ENCODE results near the gene ANK2. TPM values are rescaled to one million over a fixed set of nuclear protein-coding genes. Genes with fewer than 3 reads are reported as not detected.

The ANK2 gene
- total RNA-seq, 1 donor from 2014 or later = 121 TPM

- peaks cover 15% of the 10 kb centered on the region for H3K36me3 Mint-ChIP-seq
- no peak for TF ChIP-seq CTCF (IDR thresholded peaks at IDR 0.05)
- TF ChIP-seq EZH2 (IDR thresholded peaks at IDR 0.05) = no peak
- TF ChIP-seq EZH2phosphoT487 (IDR thresholded peaks at IDR 0.05) = no peak
- Histone ChIP-seq H3K36me3 (peaks cover 4% of the 10 kb centered on the region), H4K20me1 (ENCODE audit: low read depth) (no peaks in the 10 kb centered on the region), H3K9ac (no peak overlapping the region), H3K4me2 (no peak overlapping the region), H3K27me3 (no peaks in the 10 kb centered on the region), H3F3A (ENCODE audit: low read depth) (no peaks in the 10 kb centered on the region), H3K4me1 (no peaks in the 10 kb centered on the region), H2AFZ (replicated peaks) (no peak overlapping the region), H3K4me3 (no peak overlapping the region), H3K27ac (no peak overlapping the region), H3K9me3 (ENCODE audit: low read depth) (no peaks in the 10 kb centered on the region), H3K79me2 (ENCODE audit: low read depth) (no peaks in the 10 kb centered on the region)
- peaks cover 12% of the 10 kb centered on the region for H3K4me1 Mint-ChIP-seq
- no peak overlapping the region for H3K27ac Mint-ChIP-seq
- no peaks in the 10 kb centered on the region for H3K9me3 Mint-ChIP-seq
- DNase-seq (ENCODE audit: low spot score) = no peak
- no peaks in the 10 kb centered on the region for H3K27me3 Mint-ChIP-seq (ENCODE audit: insufficient read depth, low read depth)
- no peak overlapping the region for H3K4me3 Mint-ChIP-seq
Measured at GRCh38 chr4:113336556-113336955, 287.1 kb downstream of the ANK2 start.

GRCh38 chr4:113339430-113339813 is 290.0 kb downstream of the ANK2 start:
- peaks cover 12% of the 10 kb centered on the region for H3K4me1 Mint-ChIP-seq
- Histone ChIP-seq H2AFZ (replicated peaks) (no peak overlapping the region), H4K20me1 (ENCODE audit: low read depth) (no peaks in the 10 kb centered on the region), H3K4me2 (no peak overlapping the region), H3K27me3 (no peaks in the 10 kb centered on the region), H3F3A (ENCODE audit: low read depth) (no peaks in the 10 kb centered on the region), H3K27ac (no peak overlapping the region), H3K4me3 (no peak overlapping the region), H3K36me3 (peaks cover 16% of the 10 kb centered on the region), H3K9me3 (ENCODE audit: low read depth) (no peaks in the 10 kb centered on the region), H3K4me1 (no peaks in the 10 kb centered on the region), H3K9ac (no peak overlapping the region), H3K79me2 (ENCODE audit: low read depth) (no peaks in the 10 kb centered on the region)
- peaks cover 27% of the 10 kb centered on the region for H3K36me3 Mint-ChIP-seq
- H3K9me3 Mint-ChIP-seq = no peaks in the 10 kb centered on the region
- no peak overlapping the region for H3K27ac Mint-ChIP-seq
- no peak overlapping the region for H3K4me3 Mint-ChIP-seq
- DNase-seq (ENCODE audit: low spot score) = no peak
- no peak for TF ChIP-seq EZH2phosphoT487 (IDR thresholded peaks at IDR 0.05)
- no peak for TF ChIP-seq EZH2 (IDR thresholded peaks at IDR 0.05)
- TF ChIP-seq CTCF (IDR thresholded peaks at IDR 0.05) = no peak
- H3K27me3 Mint-ChIP-seq (ENCODE audit: insufficient read depth, low read depth) = no peaks in the 10 kb centered on the region

- no peaks in the 10 kb centered on the region for H3K27me3 ChIP-seq
- H3F3A ChIP-seq (ENCODE audit: low read depth) = no peaks in the 10 kb centered on the region
- H3K79me2 ChIP-seq (ENCODE audit: low read depth) = no peaks in the 10 kb centered on the region
- no peaks in the 10 kb centered on the region for H3K4me1 ChIP-seq
- Mint-ChIP-seq H3K4me1 (peaks cover 3% of the 10 kb centered on the region), H3K36me3 (peaks cover 14% of the 10 kb centered on the region), H3K27me3 (ENCODE audit: insufficient read depth, low read depth) (no peaks in the 10 kb centered on the region), H3K9me3 (no peaks in the 10 kb centered on the region), H3K27ac (no peak overlapping the region), H3K4me3 (no peak overlapping the region)
- no peak for DNase-seq (ENCODE audit: low spot score)
- H3K27ac ChIP-seq = no peak overlapping the region
- H4K20me1 ChIP-seq (ENCODE audit: low read depth) = no peaks in the 10 kb centered on the region
- TF ChIP-seq EZH2 (IDR thresholded peaks at IDR 0.05) = no peak
- TF ChIP-seq EZH2phosphoT487 (IDR thresholded peaks at IDR 0.05) = no peak
- TF ChIP-seq CTCF (IDR thresholded peaks at IDR 0.05) = no peak
- H3K9me3 ChIP-seq (ENCODE audit: low read depth) = no peaks in the 10 kb centered on the region
- no peak overlapping the region for H2AFZ ChIP-seq (replicated peaks)
- H3K4me2 ChIP-seq = no peak overlapping the region
- H3K9ac ChIP-seq = no peak overlapping the region
- peaks cover 17% of the 10 kb centered on the region for H3K36me3 ChIP-seq
- H3K4me3 ChIP-seq = no peak overlapping the region
Measured at GRCh38 chr4:113344100-113344499, 294.6 kb downstream of the ANK2 start.
